Glutamatergic neuron (in vitro differentiated cells): ENCODE data around the gene NCAM1. TPM values are rescaled to one million over a fixed set of nuclear protein-coding genes. Genes with fewer than 3 reads are reported as not detected.
A peak's percentile ranks its signal among the peaks of the same experiment; 100 is the strongest.

Experiments
- DNase-seq: peaks from one replicate; pipeline ENCODE4 v3.0.0; 2022
- H3K27ac Mint-ChIP-seq: one replicate; pipeline ENCODE4 v1.8.0; 2020; ENCODE audit warnings: mild to moderate bottlenecking, mixed read lengths, inconsistent platforms; ENCODE audit not compliant: unreplicated experiment
- H3K27me3 Mint-ChIP-seq: one replicate; pipeline ENCODE4 v1.8.0; 2020; ENCODE audit warnings: mild to moderate bottlenecking, moderate library complexity, mixed read lengths, inconsistent platforms; ENCODE audit not compliant: unreplicated experiment
- H3K36me3 Mint-ChIP-seq: one replicate; pipeline ENCODE4 v1.8.0; 2020; ENCODE audit warnings: mild to moderate bottlenecking, mixed read lengths, inconsistent platforms; ENCODE audit not compliant: unreplicated experiment
- H3K4me1 Mint-ChIP-seq: one replicate; pipeline ENCODE4 v1.8.0; 2020; ENCODE audit warnings: mild to moderate bottlenecking, low read depth, mixed read lengths, inconsistent platforms; ENCODE audit not compliant: unreplicated experiment
- H3K4me3 Mint-ChIP-seq: one replicate; pipeline ENCODE4 v1.8.0; 2020; ENCODE audit warnings: mild to moderate bottlenecking, mixed read lengths, inconsistent platforms; ENCODE audit not compliant: unreplicated experiment
- H3K9me3 Mint-ChIP-seq: one replicate; pipeline ENCODE4 v1.8.0; 2020; ENCODE audit warnings: mild to moderate bottlenecking, moderate library complexity, mixed read lengths, inconsistent platforms; ENCODE audit not compliant: unreplicated experiment
- CTCF ChIP-seq: fragments of 200-600 bp; sonication (generic); IDR thresholded peaks from one replicate; pipeline ENCODE4 v1.5.0; 2021; ENCODE audit not compliant: partially characterized antibody, unreplicated experiment
- total RNA-seq: library from RNA; stranded (reverse); fragmentation: NEBNext Ultra II Directional; extraction: Animal tissue kit (Norgen Biotek cat#: 25700); gene quantifications from one replicate; pipeline ENCODE4 v1.2.1, GENCODE V29; 2021; ENCODE audit not compliant: unreplicated experiment

The NCAM1 gene
- total RNA-seq, 1 donor from 2014 or later, result 819 TPM

- Mint-ChIP-seq H3K9me3 (peaks cover 3% of the 10 kb centered on the region), H3K4me3 (no peak overlapping the region), H3K4me1 (peaks cover 49% of the 10 kb centered on the region), H3K27me3 (no peaks in the 10 kb centered on the region), H3K27ac (peak overlapping the region; percentile 8), H3K36me3 (no peaks in the 10 kb centered on the region)
- DNase-seq, result no peak
- no peak for TF ChIP-seq CTCF
Measured at GRCh38 chr11:113085446-113085845, 124.2 kb downstream of the NCAM1 start.

DNA sequence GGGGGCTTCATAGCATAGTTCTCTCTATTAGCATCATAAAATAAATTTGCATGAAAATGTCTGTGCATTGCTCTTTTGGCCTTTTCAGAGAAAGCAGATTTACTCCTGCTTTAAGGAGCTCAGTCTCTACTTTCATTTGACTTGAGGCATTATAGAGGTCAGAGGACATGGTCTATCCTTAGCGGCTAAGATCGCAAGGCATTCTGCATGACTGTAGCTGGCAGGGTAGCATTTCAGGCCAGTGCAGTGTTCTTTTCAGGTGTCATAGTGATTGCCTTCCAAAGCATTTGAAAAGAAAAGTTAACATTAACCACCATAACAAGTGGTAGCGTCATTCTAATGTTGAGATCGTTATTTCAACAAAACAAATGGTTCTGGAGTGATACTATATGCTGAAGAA is 126.5 kb downstream of the NCAM1 start:
- Mint-ChIP-seq H3K27ac (no peak overlapping the region), H3K36me3 (no peaks in the 10 kb centered on the region), H3K9me3 (peaks cover 3% of the 10 kb centered on the region), H3K27me3 (no peaks in the 10 kb centered on the region), H3K4me1 (peaks cover 59% of the 10 kb centered on the region), H3K4me3 (no peak overlapping the region)
- DNase-seq, result no peak
- TF ChIP-seq CTCF, result no peak

GRCh38 chr11:113090716-113091480 is 129.7 kb downstream of the NCAM1 start:
- H3K9me3 Mint-ChIP-seq, result peaks cover 8% of the 10 kb centered on the region
- no peak for DNase-seq
- no peak for TF ChIP-seq CTCF
- no peak overlapping the region for H3K27ac Mint-ChIP-seq
- peaks cover 7% of the 10 kb centered on the region for H3K27me3 Mint-ChIP-seq
- peaks cover 65% of the 10 kb centered on the region for H3K4me1 Mint-ChIP-seq
- no peaks in the 10 kb centered on the region for H3K36me3 Mint-ChIP-seq
- no peak overlapping the region for H3K4me3 Mint-ChIP-seq

GRCh38 chr11:113091481-113091780 is 130.2 kb downstream of the NCAM1 start:
- no peaks in the 10 kb centered on the region for H3K36me3 Mint-ChIP-seq
- H3K4me3 Mint-ChIP-seq, result no peak overlapping the region
- H3K27ac Mint-ChIP-seq, result no peak overlapping the region
- no peak for TF ChIP-seq CTCF
- H3K27me3 Mint-ChIP-seq, result peaks cover 9% of the 10 kb centered on the region
- peaks cover 9% of the 10 kb centered on the region for H3K9me3 Mint-ChIP-seq
- DNase-seq, result no peak
- peaks cover 63% of the 10 kb centered on the region for H3K4me1 Mint-ChIP-seq

DNA sequence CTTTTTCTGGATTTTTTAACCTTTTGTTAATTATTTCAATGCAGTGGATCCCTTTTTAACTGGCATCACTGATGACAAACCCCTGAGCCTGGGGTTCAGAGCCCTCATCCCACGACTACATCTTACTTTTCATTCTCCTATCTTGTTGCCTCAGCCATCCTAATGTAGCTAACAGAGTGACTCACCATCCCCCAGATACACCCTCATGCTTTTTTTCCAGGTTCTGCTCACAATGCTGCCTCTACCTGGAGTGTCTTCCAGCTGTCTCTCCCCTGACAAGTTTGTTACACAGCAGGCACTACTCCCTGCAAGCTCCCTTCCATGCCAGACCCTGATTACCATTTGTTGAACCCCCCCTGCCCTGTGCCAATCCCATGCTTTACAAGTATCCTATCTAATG is 135.4 kb downstream of the NCAM1 start:
- Mint-ChIP-seq H3K4me1 (peaks cover 56% of the 10 kb centered on the region), H3K27ac (peak overlapping the region; percentile 4), H3K36me3 (no peaks in the 10 kb centered on the region), H3K4me3 (no peak overlapping the region), H3K27me3 (peaks cover 9% of the 10 kb centered on the region), H3K9me3 (peaks cover 13% of the 10 kb centered on the region)
- TF ChIP-seq CTCF, result no peak
- DNase-seq, result no peak
